ENCODE measurements around the gene SLC35F1.

SLC35F1 gene

DNA sequence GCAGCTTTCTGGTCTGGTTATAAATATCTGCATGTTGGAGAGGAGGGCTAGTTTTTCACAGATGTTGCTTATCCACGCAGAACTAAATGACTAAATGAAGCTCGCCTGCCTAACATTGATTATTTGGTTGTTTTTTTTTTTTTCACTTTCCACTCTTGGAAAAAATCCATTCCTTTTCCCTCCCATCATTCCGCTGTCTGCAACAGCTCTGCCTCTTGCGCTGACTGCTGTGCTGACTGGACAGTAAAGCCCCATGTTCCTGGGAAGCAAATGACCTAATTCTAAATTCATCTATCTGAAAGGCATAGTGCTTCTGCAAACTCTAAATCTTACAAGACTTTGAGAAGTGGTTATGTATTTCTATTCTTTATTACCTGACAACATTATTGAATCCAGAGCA lies 385.5 kb downstream of the SLC35F1 start:
- no peaks in the 10 kb centered on the region for H3K4me1 ChIP-seq (ENCODE audit: control extremely low read depth in 1 of 4, control insufficient read depth in 4 of 4, insufficient read depth in 4 of 4, low read length in 3 of 4)
- no peaks in the 10 kb centered on the region for H3K27me3 ChIP-seq (replicated peaks in 2 of 5; ENCODE audit: control insufficient read depth in 4 of 5, insufficient read depth in 5 of 5, low read length in 4 of 5)
- H3K36me3 ChIP-seq (ENCODE audit: control insufficient read depth in 4 of 4, insufficient read depth in 4 of 4, low read length in 3 of 4): no peaks in the 10 kb centered on the region
- H3K27ac ChIP-seq (ENCODE audit: insufficient read depth in 1 of 2, low read depth in 1 of 2, low read length in 2 of 2, poor library complexity in 1 of 2, severe bottlenecking in 2 of 2): no peak overlapping the region
- no peak for DNase-seq
- WGBS (ENCODE audit: insufficient coverage): 100% methylated on average over 1 of the region's 4 CpGs
- peaks cover 0 to 1% (median 0%) of the 10 kb centered on the region in 5 experiments for H3K9me3 ChIP-seq (ENCODE audit: control extremely low read depth in 1 of 5, control insufficient read depth in 4 of 5, insufficient read depth in 2 of 5, low read depth in 1 of 5, low read length in 4 of 5)
- ChIA-PET POLR2A (no interaction called here), CTCF (interaction anchor here (0.8 to 1.3 kb wide), 4 partner anchors 9 to 259 kb away, joined by 3 to 4 read pairs (median 3); no protein-coding TSS in a partner anchor)
- no peak overlapping the region for H3K4me3 ChIP-seq (ENCODE audit: control insufficient read depth in 1 of 7, extremely low read depth in 1 of 7, insufficient read depth in 4 of 7, low read depth in 2 of 7, low read length in 6 of 7)

DNA sequence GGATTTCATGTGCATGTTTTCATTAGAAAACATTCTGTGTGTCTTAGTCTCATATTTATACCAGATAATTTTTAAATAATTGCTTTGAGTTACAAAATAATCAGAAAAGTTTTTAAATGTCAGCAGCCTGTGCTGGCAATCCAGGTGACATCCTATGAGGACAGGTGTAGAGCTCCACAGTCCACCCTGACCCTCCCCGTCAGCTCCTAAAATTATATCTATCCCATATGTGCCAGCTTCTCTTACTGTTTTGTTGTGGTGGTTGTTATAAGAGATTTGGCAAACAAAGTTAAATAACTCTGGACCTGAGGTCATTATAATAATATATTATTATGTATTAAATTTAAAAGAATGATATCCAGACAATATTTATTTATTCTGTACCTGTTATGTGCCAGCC lies 387.8 kb downstream of the SLC35F1 start:
- POLR2A ChIA-PET: no interaction called here
- H3K36me3 ChIP-seq (ENCODE audit: control insufficient read depth in 4 of 4, insufficient read depth in 4 of 4, low read length in 3 of 4): no peaks in the 10 kb centered on the region
- no peak overlapping the region for H3K4me3 ChIP-seq (ENCODE audit: control insufficient read depth in 1 of 7, extremely low read depth in 1 of 7, insufficient read depth in 4 of 7, low read depth in 2 of 7, low read length in 6 of 7)
- H3K27me3 ChIP-seq (replicated peaks in 2 of 5; ENCODE audit: control insufficient read depth in 4 of 5, insufficient read depth in 5 of 5, low read length in 4 of 5): no peaks in the 10 kb centered on the region
- DNase-seq: no peak
- WGBS (ENCODE audit: insufficient coverage): no CpG with 5 or more reads among the region's 1 CpG
- H3K4me1 ChIP-seq (ENCODE audit: control extremely low read depth in 1 of 4, control insufficient read depth in 4 of 4, insufficient read depth in 4 of 4, low read length in 3 of 4): no peaks in the 10 kb centered on the region
- H3K9me3 ChIP-seq (ENCODE audit: control extremely low read depth in 1 of 5, control insufficient read depth in 4 of 5, insufficient read depth in 2 of 5, low read depth in 1 of 5, low read length in 4 of 5): peaks cover 0 to 1% (median 0%) of the 10 kb centered on the region in 5 experiments
- CTCF ChIA-PET: no interaction called here
- H3K27ac ChIP-seq (ENCODE audit: insufficient read depth in 1 of 2, low read depth in 1 of 2, low read length in 2 of 2, poor library complexity in 1 of 2, severe bottlenecking in 2 of 2): no peak overlapping the region

DNA sequence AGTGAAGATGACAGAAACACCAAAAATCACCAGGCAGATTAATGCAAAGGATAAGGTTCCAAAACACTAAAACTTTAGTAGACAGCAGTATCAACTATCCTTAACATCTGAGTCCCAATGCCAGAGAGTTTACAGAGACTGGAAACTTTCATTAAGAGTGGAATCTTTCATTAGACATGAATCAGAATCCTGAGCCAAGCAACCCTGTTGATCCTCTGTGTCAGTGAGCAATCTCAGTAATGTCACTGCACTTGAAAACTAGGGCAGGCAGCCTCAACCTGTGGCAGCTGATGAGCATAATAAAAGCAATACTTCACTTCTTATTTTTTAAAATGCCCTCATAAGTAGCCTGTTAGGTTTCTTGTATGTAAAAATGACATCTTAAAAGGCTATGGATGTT lies 388.3 kb downstream of the SLC35F1 start:
- Histone ChIP-seq H3K36me3 (ENCODE audit: control insufficient read depth in 4 of 4, insufficient read depth in 4 of 4, low read length in 3 of 4) (no peaks in the 10 kb centered on the region), H3K27me3 (replicated peaks in 2 of 5; ENCODE audit: control insufficient read depth in 4 of 5, insufficient read depth in 5 of 5, low read length in 4 of 5) (no peaks in the 10 kb centered on the region), H3K4me1 (ENCODE audit: control extremely low read depth in 1 of 4, control insufficient read depth in 4 of 4, insufficient read depth in 4 of 4, low read length in 3 of 4) (no peaks in the 10 kb centered on the region), H3K9me3 (ENCODE audit: control extremely low read depth in 1 of 5, control insufficient read depth in 4 of 5, insufficient read depth in 2 of 5, low read depth in 1 of 5, low read length in 4 of 5) (peaks cover 0 to 1% (median 0%) of the 10 kb centered on the region in 5 experiments), H3K4me3 (ENCODE audit: control insufficient read depth in 1 of 7, extremely low read depth in 1 of 7, insufficient read depth in 4 of 7, low read depth in 2 of 7, low read length in 6 of 7) (no peak overlapping the region), H3K27ac (ENCODE audit: insufficient read depth in 1 of 2, low read depth in 1 of 2, low read length in 2 of 2, poor library complexity in 1 of 2, severe bottlenecking in 2 of 2) (no peak overlapping the region)
- POLR2A ChIA-PET: no interaction called here
- CTCF ChIA-PET: no interaction called here
- no peak for DNase-seq

DNA sequence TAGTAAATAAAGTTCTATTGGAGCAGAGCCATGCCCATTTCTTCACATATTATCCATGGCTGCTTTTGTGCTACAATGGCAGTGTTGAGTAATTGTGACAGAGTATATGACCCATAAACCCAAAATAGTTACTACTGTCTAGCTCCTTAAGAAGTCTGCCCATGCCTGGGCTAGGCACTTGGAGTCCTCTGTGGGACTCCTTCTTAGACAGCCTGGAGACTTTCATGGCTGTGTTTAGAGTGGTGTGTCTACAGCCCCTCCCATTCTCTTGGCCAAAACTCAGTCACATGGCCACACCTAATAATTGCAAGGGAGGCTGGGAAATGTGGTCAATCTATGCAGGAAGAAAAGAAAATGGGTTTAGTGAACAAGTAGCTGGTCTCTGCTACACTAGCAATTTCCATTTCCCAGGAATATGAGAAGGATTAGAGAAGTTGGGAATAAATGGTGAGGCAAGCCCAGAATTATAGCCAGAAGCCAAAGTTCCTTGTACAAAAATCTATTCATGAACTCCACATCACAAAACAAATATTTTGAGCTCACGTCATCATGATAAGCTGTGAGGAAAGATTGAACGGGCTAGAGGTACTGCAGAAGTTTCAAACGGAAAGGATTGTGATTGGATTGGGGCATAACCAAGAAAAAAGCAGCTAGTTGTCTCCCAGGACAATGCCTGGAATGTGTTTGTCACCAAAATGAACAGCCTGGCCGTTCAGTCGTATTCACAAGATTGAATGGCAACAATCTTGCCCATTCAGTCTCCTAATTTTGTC lies 389.3 kb downstream of the SLC35F1 start:
- POLR2A ChIA-PET: no interaction called here
- 98% methylated on average over 4 of the region's 5 CpGs for WGBS (ENCODE audit: insufficient coverage)
- no peaks in the 10 kb centered on the region for H3K36me3 ChIP-seq (ENCODE audit: control insufficient read depth in 4 of 4, insufficient read depth in 4 of 4, low read length in 3 of 4)

DNA sequence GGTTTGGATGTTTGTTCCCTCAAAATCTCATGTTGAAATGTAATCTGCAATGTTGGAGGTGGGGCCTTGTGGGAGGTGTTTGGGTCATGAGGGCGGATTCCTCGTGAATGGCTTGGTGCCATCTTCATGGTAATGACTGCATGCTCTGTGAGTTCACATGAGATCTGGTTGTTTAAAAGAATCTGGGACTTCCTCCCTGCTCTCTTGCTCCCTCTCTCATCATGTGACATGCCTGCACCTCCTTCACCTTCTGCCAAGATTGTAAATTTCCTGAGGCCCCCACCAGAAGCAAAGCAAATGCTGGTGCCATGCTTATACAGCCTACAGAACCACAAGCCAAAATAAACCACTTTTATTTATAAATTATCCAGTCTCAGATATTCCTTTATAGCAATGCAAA lies 390.8 kb downstream of the SLC35F1 start:
- H3K27ac ChIP-seq (ENCODE audit: insufficient read depth in 1 of 2, low read depth in 1 of 2, low read length in 2 of 2, poor library complexity in 1 of 2, severe bottlenecking in 2 of 2): no peak overlapping the region
- no peaks in the 10 kb centered on the region for H3K27me3 ChIP-seq (replicated peaks in 2 of 5; ENCODE audit: control insufficient read depth in 4 of 5, insufficient read depth in 5 of 5, low read length in 4 of 5)
- ChIA-PET POLR2A (no interaction called here), CTCF (no interaction called here)
- no peak overlapping the region for H3K4me3 ChIP-seq (ENCODE audit: control insufficient read depth in 1 of 7, extremely low read depth in 1 of 7, insufficient read depth in 4 of 7, low read depth in 2 of 7, low read length in 6 of 7)
- DNase-seq: no peak
- WGBS (ENCODE audit: insufficient coverage): 100% methylated on average over 2 of the region's 2 CpGs
- no peaks in the 10 kb centered on the region for H3K4me1 ChIP-seq (ENCODE audit: control extremely low read depth in 1 of 4, control insufficient read depth in 4 of 4, insufficient read depth in 4 of 4, low read length in 3 of 4)
- H3K9me3 ChIP-seq (ENCODE audit: control extremely low read depth in 1 of 5, control insufficient read depth in 4 of 5, insufficient read depth in 2 of 5, low read depth in 1 of 5, low read length in 4 of 5): peaks cover 0 to 1% (median 0%) of the 10 kb centered on the region in 5 experiments
- no peaks in the 10 kb centered on the region for H3K36me3 ChIP-seq (ENCODE audit: control insufficient read depth in 4 of 4, insufficient read depth in 4 of 4, low read length in 3 of 4)

More for the DNA sequence above, 389.3 kb downstream of the SLC35F1 start:
- Histone ChIP-seq H3K9me3 (ENCODE audit: control extremely low read depth in 1 of 5, control insufficient read depth in 4 of 5, insufficient read depth in 2 of 5, low read depth in 1 of 5, low read length in 4 of 5) (peaks cover 0 to 1% (median 0%) of the 10 kb centered on the region in 5 experiments), H3K27me3 (replicated peaks in 2 of 5; ENCODE audit: control insufficient read depth in 4 of 5, insufficient read depth in 5 of 5, low read length in 4 of 5) (no peaks in the 10 kb centered on the region), H3K4me3 (ENCODE audit: control insufficient read depth in 1 of 7, extremely low read depth in 1 of 7, insufficient read depth in 4 of 7, low read depth in 2 of 7, low read length in 6 of 7) (no peak overlapping the region), H3K27ac (ENCODE audit: insufficient read depth in 1 of 2, low read depth in 1 of 2, low read length in 2 of 2, poor library complexity in 1 of 2, severe bottlenecking in 2 of 2) (no peak overlapping the region), H3K4me1 (ENCODE audit: control extremely low read depth in 1 of 4, control insufficient read depth in 4 of 4, insufficient read depth in 4 of 4, low read length in 3 of 4) (no peaks in the 10 kb centered on the region)
- no peak for DNase-seq
- CTCF ChIA-PET: no interaction called here

DNA sequence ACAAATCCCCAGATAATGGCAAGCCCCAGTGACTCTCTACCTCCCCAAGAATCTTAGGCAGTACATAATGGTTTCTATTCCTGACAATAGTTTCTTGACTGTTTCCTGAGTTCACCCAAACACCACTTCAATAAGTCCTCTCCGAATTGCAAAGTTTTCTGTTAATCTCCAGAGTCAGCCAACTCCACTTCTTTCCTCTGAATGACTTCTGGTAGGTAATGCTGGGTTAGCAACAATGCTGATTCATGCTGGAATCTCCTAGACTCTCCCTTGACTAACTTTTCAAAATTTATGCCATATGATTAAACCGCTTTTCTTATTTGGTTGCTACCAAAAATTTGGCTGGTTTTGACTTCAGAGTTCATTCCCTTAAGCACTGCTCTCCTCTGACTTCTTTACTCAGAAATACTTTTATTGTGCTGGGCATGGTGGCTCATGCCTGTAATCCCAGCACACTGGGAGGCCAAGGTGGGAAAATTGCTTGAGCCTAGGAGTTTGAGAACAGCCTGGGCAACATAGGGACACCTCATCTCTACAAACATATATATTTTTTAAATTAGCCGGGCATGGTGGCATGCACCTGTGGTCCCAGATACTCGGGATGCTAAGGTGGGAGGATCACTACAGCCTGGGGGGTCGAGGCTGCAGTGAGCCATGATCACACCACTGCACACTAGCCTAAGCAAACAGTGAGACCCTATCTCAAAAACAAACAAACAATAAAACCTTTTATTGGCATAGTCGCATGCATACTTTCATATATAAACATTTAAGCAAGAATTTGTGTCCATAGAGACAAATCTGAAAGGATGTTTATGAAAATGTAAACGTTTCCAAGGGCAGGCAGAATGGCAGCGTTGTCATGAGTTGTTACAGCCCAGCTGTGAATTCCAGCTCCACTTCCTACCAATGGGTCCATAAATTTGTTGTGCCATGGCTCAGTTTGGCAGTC lies 391.7 kb downstream of the SLC35F1 start:
- H3K4me3 ChIP-seq (ENCODE audit: control insufficient read depth in 1 of 7, extremely low read depth in 1 of 7, insufficient read depth in 4 of 7, low read depth in 2 of 7, low read length in 6 of 7): no peak overlapping the region

DNA sequence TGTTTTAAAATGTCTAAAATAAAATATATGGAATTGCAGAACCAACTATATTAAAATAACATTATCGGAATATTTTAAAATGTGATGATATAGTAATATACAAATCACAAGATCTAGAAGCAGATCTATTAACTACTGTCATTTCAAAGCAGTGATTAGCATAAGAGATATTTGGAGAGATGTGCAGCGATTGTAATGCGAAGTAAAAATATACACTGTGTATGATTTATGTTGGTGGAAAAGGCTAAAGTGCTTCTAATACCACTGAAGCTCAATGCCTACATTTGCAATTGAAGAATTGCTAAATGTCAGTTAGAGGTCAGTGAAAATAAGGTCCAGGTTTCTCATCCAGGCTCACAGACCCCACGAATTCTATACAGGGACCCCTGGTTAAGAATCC lies 392.4 kb downstream of the SLC35F1 start:
- Histone ChIP-seq H3K4me3 (ENCODE audit: control insufficient read depth in 1 of 7, extremely low read depth in 1 of 7, insufficient read depth in 4 of 7, low read depth in 2 of 7, low read length in 6 of 7) (no peak overlapping the region), H3K27ac (ENCODE audit: insufficient read depth in 1 of 2, low read depth in 1 of 2, low read length in 2 of 2, poor library complexity in 1 of 2, severe bottlenecking in 2 of 2) (no peak overlapping the region), H3K9me3 (ENCODE audit: control extremely low read depth in 1 of 5, control insufficient read depth in 4 of 5, insufficient read depth in 2 of 5, low read depth in 1 of 5, low read length in 4 of 5) (no peaks in the 10 kb centered on the region), H3K27me3 (replicated peaks in 2 of 5; ENCODE audit: control insufficient read depth in 4 of 5, insufficient read depth in 5 of 5, low read length in 4 of 5) (no peaks in the 10 kb centered on the region), H3K36me3 (ENCODE audit: control insufficient read depth in 4 of 4, insufficient read depth in 4 of 4, low read length in 3 of 4) (no peaks in the 10 kb centered on the region), H3K4me1 (ENCODE audit: control extremely low read depth in 1 of 4, control insufficient read depth in 4 of 4, insufficient read depth in 4 of 4, low read length in 3 of 4) (no peaks in the 10 kb centered on the region)
- DNase-seq: no peak
- WGBS (ENCODE audit: insufficient coverage): 100% methylated on average over 2 of the region's 4 CpGs
- POLR2A ChIA-PET: no interaction called here
- CTCF ChIA-PET: no interaction called here

More for the DNA sequence above, 391.7 kb downstream of the SLC35F1 start:
- no peak for DNase-seq
- Histone ChIP-seq H3K27me3 (replicated peaks in 2 of 5; ENCODE audit: control insufficient read depth in 4 of 5, insufficient read depth in 5 of 5, low read length in 4 of 5) (no peaks in the 10 kb centered on the region), H3K36me3 (ENCODE audit: control insufficient read depth in 4 of 4, insufficient read depth in 4 of 4, low read length in 3 of 4) (no peaks in the 10 kb centered on the region), H3K27ac (ENCODE audit: insufficient read depth in 1 of 2, low read depth in 1 of 2, low read length in 2 of 2, poor library complexity in 1 of 2, severe bottlenecking in 2 of 2) (no peak overlapping the region), H3K4me1 (ENCODE audit: control extremely low read depth in 1 of 4, control insufficient read depth in 4 of 4, insufficient read depth in 4 of 4, low read length in 3 of 4) (no peaks in the 10 kb centered on the region), H3K9me3 (ENCODE audit: control extremely low read depth in 1 of 5, control insufficient read depth in 4 of 5, insufficient read depth in 2 of 5, low read depth in 1 of 5, low read length in 4 of 5) (no peaks in the 10 kb centered on the region)
- ChIA-PET POLR2A (no interaction called here), CTCF (no interaction called here)
- 95% methylated on average over 4 of the region's 8 CpGs for WGBS (ENCODE audit: insufficient coverage)

Data from common myeloid progenitor, CD34-positive (primary cell).